Ascending aorta (tissue), 2 donors: ENCODE results near the gene RTN4RL2. TPM values are rescaled to one million over a fixed set of nuclear protein-coding genes. Genes with fewer than 3 reads are reported as not detected.

ENCODE experiments used
- DNase-seq, 2 donors: peaks; one replicate each; pipeline ENCODE4 v3.0.0-alpha.2; 2019; ENCODE audit warnings: low spot score in 2 of 2
- H3K27ac ChIP-seq, 2 donors: fragments of 200-600 bp; sonication (generic); one replicate each; pipeline ENCODE4 v1.5.1; 2016 to 2017; ENCODE audit warnings: mild to moderate bottlenecking in 1 of 2
- H3K27me3 ChIP-seq: fragments of 200-600 bp; sonication (generic); one replicate; pipeline ENCODE4 v1.5.1; 2017
- H3K36me3 ChIP-seq, 2 donors: fragments of 200-600 bp; sonication (generic); one replicate each; pipeline ENCODE4 v1.5.1; 2016
- H3K4me1 ChIP-seq, 2 donors: fragments of 200-600 bp; sonication (generic); one replicate each; pipeline ENCODE4 v1.5.1; 2016 to 2017; ENCODE audit warnings: mild to moderate bottlenecking in 1 of 2
- H3K4me3 ChIP-seq, 2 donors: fragments of 200-600 bp; sonication (generic); one replicate each; pipeline ENCODE4 v1.5.1; 2016 to 2017; ENCODE audit warnings: mild to moderate bottlenecking in 1 of 2
- H3K9me3 ChIP-seq, 2 donors: fragments of 200-600 bp; sonication (generic); one replicate each; pipeline ENCODE4 v1.5.1; 2016
- CTCF ChIP-seq, 3 experiments: fragments of 200-600 bp in 2 of 3; fragments of 450-650 bp in 1 of 3; sonication (generic) in 2 of 3; IDR thresholded peaks; one replicate each; pipeline ENCODE4 v1.5.1; 2016 to 2019; ENCODE audit warnings: antibody characterized with exemption in 3 of 3, mild to moderate bottlenecking in 1 of 3, moderate library complexity in 1 of 3
- intact Hi-C: fragments of 100-400 bp; cut with DNase I; formaldehyde crosslinking; loops from one replicate; pipeline ENCODE4 v1.15.1; 2023
- total RNA-seq: library from RNA; depleted of rRNA; stranded (reverse); fragments of >200 nt; gene quantifications from one replicate; pipeline ENCODE4 v1.1.0, GENCODE V29; 2016

Gene RTN4RL2
- total RNA-seq, 1 donor from 2014 or later, result 0.64 TPM

GRCh38 chr11:57432149-57432561 lies 28.2 kb upstream of the RTN4RL2 start:
- no peak overlapping the region for H3K27ac ChIP-seq
- no peaks in the 10 kb centered on the region for H3K36me3 ChIP-seq
- H3K4me3 ChIP-seq, result no peak overlapping the region
- no peak for TF ChIP-seq CTCF (IDR thresholded peaks at IDR 0.05)
- no peaks in the 10 kb centered on the region for H3K27me3 ChIP-seq
- peaks cover 6 to 13% of the 10 kb centered on the region in 2 donors for H3K4me1 ChIP-seq
- intact Hi-C loops, result no loop called here
- no peaks in the 10 kb centered on the region for H3K9me3 ChIP-seq
- DNase-seq, result no peak

- Histone ChIP-seq H3K27ac (no peak overlapping the region), H3K27me3 (no peaks in the 10 kb centered on the region), H3K4me1 (peaks cover 5 to 8% of the 10 kb centered on the region in 2 donors), H3K9me3 (no peaks in the 10 kb centered on the region), H3K36me3 (no peaks in the 10 kb centered on the region), H3K4me3 (no peak overlapping the region)
- DNase-seq, result peak in 1 of 2 donors; percentile 67
- no peak for TF ChIP-seq CTCF (IDR thresholded peaks at IDR 0.05)
- intact Hi-C loops, result no loop called here
Observed at GRCh38 chr11:57432714-57433163, 27.6 kb upstream of the RTN4RL2 start.

GRCh38 chr11:57434640-57435546 lies 25.4 kb upstream of the RTN4RL2 start:
- intact Hi-C loops, result loop anchor here (2.0 kb wide), 1 partner anchor 22 kb away; no protein-coding TSS in a partner anchor

DNA sequence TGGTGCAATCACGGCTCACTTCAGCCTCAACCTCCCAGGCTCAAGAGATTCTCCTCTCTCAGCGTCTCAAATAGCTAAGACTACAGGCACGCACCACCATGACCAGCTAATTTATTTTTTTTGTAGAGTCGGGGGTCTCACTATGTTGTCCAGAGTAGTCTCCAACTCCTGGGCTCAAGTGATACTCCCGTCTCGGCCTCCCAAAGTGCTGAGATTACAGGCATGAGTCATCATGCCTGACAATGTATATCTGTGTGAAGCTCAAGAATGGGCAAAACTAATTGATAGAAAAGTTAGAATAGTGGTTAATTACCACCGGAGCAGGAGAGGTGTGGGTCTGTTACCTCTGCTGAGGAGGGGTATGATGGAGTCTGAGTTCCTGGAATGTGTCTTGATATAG lies 24.3 kb upstream of the RTN4RL2 start:
- H3K4me3 ChIP-seq, result no peak overlapping the region
- no peaks in the 10 kb centered on the region for H3K36me3 ChIP-seq
- H3K27ac ChIP-seq, result no peak overlapping the region
- intact Hi-C loops, result no loop called here
- no peak for TF ChIP-seq CTCF (IDR thresholded peaks at IDR 0.05)
- no peaks in the 10 kb centered on the region for H3K27me3 ChIP-seq
- H3K4me1 ChIP-seq, result peaks cover 0 to 4% of the 10 kb centered on the region in 2 donors
- H3K9me3 ChIP-seq, result no peaks in the 10 kb centered on the region
- no peak for DNase-seq

More at GRCh38 chr11:57434640-57435546, 25.4 kb upstream of the RTN4RL2 start:
- Histone ChIP-seq H3K4me3 (no peak overlapping the region), H3K4me1 (peaks cover 0 to 4% of the 10 kb centered on the region in 2 donors), H3K27ac (no peak overlapping the region), H3K36me3 (no peaks in the 10 kb centered on the region), H3K27me3 (no peaks in the 10 kb centered on the region), H3K9me3 (no peaks in the 10 kb centered on the region)
- no peak for TF ChIP-seq CTCF (IDR thresholded peaks at IDR 0.05)
- peak in 1 of 2 donors; percentile 69 for DNase-seq

DNA sequence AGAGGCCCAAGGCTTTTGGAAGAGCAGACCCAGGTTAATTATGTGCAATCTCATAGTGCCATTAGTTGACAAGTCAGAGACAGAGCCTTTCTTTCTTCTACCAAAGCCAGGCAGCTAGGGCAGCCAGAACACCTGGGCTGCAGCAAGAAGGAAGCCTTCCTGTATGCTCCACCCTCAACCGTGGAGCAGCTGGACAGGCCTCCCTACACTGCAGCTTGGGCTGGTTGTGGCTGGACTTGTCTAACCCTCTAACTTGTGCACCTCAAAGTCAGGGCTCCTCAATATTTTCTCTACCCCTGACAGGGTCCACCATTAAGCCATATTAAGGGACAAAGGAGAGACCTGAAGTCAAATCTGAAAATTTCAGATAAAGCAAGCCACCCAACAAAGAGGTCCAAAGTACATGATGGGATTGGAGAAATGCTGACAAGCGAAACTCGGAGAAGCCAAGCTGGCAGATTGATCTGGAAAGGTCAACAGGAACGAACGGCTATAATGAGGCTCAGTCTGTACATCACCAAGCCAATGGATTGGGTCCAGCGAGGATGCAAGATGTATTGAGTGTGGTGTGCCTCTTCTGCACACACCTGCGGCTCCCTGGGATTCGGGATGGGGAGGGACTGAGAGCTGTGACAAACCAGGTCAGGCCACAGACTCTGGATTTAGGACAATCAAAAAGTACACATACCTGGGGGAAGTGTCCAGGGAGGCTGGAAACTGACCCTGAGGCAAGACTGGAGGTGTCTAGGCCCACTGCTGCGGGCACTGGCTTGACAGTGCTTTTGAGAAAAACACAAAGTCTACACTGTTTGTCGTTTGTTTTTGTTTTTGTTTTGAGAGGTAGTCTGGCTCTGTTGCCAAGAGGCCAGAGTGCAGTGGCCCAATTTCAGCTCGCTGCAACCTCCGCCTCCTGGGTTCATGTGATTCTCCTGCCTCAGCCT lies 21.7 kb upstream of the RTN4RL2 start:
- H3K4me3 ChIP-seq, result no peak overlapping the region
- no peaks in the 10 kb centered on the region for H3K27me3 ChIP-seq
- H3K4me1 ChIP-seq, result peaks cover 0 to 4% of the 10 kb centered on the region in 2 donors
- TF ChIP-seq CTCF (IDR thresholded peaks at IDR 0.05), result no peak
- no peaks in the 10 kb centered on the region for H3K36me3 ChIP-seq
- H3K27ac ChIP-seq, result no peak overlapping the region
- DNase-seq, result no peak
- intact Hi-C loops, result no loop called here
- H3K9me3 ChIP-seq, result no peaks in the 10 kb centered on the region
